MV-4-11 (cell line): ENCODE measurements around the gene ACE.

Experiments
- DNase-seq: peaks from one replicate; lab custom pipeline; 2025; lab: John Stamatoyannopoulos, UW

Gene ACE

DNA sequence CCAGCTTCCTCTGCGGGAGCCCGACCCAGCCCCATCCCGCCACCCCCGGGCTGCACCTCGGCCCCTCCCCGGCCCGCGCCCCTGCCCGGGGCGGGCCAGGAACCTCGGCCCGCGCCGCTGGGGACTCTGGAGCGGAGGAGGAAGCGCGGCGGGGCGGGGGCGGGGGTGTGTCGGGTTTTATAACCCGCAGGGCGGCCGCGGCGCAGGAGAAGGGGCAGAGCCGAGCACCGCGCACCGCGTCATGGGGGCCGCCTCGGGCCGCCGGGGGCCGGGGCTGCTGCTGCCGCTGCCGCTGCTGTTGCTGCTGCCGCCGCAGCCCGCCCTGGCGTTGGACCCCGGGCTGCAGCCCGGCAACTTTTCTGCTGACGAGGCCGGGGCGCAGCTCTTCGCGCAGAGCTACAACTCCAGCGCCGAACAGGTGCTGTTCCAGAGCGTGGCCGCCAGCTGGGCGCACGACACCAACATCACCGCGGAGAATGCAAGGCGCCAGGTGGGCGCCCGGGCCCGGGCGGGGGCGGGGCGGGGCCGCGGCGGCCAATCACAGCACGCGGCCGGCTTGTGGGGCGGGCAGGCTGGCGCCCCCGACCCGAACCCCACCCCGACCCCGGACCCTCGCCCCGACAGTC, at the start of gene ACE:
TSS of gene ACE (plus strand) at position 208 of the 626 bp plus-strand sequence. CDS start at position 242, 34 bp downstream.
- no peak for DNase-seq

DNA sequence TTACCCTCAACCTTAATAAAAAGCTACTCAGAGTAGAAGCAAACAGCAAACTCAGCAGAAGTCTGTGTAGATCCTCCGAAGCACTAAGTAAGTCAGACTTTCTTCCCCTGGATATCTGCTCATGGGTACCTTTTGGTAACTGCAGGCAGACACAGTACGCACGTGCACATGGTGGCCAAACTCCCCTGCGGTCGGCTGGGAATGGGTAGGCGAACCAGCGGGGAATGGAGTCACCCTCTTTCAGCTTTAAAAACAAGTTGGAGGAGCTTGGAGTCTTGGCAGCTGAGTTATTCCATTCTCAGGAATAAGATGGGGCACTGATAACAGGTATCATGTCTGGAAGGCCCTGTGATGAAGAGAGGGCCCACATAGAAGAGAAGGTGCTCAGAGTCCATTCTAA, 47.1 kb upstream of the ACE start:
- no peak for DNase-seq

DNA sequence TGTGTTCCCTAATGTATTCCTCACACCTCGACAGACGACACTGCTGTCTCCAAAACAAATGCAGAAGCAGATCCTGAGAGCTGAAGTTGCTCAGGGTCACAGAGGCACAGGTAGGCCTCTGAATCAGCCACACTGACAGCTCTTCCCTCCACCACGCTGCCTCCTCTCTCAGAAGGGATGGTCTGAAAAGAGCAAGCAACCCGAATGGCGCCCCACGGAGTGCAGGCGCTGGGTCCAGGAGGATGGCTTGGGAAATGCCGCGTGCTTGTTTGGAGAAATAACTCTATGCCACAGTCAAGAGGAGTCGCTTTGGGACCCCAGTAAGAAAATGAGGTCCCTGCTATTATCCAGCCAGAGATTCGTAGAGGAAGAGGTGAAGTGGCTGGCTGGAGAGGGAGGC, 46.6 kb upstream of the ACE start:
- no peak for DNase-seq

DNA sequence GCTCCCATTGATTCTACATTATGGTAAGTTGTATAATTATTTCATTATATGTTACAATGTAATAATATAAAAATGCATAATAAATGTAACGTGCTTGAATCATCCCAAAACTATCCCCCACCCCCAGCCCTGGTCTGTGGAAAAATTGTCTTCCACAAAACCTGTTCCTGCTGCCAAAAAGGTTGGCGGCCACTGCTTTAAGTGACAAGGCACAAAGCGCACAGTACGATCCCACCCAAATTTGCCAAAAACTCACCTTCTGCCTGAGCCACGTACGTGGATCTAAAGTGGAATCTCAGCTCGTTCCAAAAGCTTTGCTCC, 45.3 kb upstream of the ACE start:
- DNase-seq, result no peak

DNA sequence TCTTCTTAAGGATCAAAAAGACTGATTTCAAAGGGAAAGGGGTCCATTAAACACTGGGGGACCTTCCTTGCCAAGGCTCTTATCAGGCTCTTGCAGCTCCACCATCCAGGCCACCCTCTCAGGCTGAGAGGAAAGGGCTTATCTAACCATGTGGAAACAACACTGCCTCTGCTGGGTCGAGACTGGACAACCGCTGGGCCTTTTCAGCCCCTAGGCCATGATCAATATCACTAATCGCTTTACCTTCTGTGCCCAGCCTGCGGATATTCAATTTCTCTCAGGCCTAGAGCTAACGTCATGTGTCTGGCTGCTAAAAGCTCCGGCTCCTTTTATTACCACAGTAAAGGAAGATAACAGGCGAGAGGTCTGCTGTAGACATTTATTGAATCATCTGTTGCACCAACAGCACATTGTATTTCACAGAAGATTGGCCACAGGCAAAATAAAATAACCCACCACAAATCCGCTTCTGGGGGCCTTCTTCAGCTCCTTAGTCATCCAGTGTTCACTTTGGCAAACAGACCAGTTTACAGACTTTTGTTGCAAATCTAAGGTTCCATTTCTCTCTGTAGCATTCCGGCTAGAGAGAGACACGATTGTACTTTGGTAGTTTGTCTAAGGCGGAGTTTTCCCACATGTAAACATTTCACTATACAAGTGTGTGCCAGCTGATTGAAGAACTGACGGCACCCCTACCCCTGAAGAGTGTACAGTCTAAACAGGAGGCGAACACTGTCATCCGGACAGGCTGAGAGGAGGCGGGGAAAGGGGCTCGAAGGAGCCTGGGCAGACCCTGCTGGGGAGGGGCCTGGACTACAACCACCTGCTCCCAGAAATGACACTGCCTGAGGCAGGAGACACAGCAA, 44.7 kb upstream of the ACE start:
- no peak for DNase-seq

DNA sequence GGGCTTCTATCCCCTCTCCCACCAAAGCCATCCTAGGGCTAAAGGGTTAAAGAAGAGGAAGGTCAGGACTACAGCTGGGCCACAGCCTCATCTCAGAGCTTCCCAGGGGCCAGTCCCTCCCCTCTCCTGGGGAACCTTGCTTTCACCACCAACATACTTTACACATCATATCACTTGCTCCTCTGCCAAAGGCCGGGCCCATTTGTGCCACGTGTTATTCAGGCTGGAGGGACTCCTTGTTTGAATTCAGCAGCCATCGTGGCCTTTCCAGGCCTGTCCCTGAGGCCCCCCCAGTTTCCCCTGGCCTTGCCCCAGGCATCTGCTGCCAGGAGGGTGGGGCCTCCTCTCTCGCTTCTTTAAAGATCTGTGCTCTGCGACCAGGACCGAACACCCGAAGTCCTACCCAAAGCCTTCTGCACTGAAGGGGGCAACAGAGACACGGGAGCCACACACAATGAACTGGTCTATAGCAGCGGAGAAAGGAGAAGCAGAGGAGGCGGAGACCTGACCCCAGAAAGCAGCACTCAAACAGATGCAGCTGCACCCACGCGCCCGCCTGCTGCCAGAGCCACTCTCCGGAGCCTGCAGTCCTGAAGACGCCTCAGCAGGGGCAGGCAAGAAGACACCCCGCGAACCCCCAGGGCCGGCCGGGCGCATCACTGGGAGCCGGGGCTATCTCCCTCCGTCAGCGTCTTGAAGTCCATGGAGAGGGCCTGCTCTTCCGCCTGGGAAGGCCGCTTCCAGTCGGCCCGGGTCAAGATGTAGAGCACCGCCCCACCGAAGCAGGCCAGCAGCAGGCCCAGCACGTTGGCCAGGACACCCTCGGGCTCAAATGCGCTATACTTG, 42.9 kb upstream of the ACE start:
- DNase-seq, result no peak

DNA sequence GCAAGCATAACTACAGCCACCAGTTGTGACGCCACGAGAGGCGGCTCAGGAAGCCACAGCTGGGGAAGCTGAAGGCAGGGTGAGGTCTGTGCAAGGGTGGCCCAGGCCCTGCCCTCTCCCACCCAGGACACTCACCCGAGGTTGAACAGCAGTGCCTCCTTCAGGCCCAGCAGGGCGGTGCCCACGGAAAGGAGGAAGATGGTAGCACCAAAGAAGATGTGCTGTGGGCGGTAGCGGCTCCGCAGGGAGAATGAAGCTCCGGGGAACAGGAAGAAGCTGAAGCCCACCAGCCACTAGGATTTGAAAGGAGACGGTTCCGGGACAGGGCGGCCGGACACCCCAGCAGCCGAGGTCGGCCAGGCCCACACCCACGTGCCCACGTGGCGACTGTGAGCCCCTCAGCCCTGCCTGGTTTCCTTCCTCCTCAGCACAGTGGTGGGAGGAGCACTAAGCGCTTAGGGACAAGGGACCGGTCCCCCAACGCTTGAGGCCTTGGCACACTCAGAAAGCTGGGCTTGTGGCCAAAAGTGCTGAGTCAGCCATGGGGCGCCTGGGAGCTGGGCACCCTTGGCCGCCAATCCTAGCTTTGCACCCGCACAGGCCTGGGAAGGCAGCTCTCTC, 41.8 kb upstream of the ACE start:
- DNase-seq, result peak; percentile 42

DNA sequence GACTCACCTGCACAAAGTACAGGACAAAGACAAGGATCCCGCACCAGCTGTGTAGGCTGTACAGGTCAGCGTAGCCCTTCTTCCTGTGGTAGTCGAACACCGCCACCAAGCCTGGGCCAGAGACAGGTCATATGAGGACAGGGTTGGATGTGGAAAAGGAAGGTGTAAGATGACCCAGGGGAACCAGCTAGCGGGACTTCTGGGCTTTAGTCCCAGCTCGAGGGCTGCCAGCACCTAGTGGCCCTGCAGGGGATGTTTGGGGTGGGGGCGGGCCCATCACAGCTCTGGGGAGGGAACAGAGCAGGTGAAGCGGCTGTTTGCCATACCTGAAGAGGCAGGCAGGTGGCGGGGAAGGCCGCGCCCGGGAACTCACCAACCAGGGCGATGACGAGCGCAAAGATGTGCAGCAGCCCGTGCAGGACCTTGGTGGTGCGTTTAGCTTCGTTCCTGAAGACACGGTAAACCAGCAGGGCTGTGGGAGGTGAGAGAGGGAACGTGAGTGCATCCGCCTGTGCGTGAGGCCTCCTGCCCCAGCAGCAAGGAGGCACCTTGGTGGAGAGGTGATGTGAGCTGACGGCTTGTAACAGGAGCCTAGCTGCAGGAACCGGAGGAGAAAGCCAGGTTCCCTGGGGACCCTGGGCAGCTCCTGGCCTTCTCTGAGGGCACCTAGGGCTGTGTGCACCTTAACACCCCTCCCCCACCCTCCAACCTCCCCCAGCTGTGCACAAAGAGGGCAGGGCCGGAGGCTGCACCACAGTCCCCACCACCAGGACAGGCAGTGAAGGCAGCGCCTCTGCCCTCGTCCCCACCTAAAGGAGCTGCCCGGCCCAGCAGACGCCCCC, 41.0 kb upstream of the ACE start:
- DNase-seq, result no peak

DNA sequence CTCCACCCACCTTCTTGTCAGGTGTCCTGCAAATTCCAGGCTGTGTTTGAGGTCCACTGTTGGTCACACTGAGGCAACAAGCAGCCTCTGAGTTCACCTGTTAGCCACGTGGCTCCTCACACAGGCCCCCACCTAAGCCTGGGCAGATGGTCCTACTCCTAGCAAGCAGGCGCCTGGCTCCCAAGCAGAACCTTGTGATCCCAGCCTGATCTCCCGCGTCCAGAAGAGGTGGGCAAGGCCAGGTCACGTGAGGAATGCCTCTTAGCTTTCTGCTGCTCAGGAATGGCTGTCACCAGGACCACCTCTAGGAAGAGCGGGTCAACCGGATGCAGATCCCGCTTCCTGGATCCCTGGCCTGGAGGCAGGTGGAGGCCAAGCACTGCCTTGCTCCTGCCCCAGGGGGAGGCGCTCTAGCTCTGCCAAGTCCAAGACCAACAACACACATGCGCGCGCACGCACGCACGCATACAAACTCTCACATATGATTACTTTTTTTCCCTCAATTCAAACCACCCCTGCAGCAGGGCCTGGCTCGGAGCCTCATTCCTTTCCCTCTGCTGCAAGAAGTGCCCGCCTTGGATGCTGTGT, 40.2 kb upstream of the ACE start:
- DNase-seq, result no peak

DNA sequence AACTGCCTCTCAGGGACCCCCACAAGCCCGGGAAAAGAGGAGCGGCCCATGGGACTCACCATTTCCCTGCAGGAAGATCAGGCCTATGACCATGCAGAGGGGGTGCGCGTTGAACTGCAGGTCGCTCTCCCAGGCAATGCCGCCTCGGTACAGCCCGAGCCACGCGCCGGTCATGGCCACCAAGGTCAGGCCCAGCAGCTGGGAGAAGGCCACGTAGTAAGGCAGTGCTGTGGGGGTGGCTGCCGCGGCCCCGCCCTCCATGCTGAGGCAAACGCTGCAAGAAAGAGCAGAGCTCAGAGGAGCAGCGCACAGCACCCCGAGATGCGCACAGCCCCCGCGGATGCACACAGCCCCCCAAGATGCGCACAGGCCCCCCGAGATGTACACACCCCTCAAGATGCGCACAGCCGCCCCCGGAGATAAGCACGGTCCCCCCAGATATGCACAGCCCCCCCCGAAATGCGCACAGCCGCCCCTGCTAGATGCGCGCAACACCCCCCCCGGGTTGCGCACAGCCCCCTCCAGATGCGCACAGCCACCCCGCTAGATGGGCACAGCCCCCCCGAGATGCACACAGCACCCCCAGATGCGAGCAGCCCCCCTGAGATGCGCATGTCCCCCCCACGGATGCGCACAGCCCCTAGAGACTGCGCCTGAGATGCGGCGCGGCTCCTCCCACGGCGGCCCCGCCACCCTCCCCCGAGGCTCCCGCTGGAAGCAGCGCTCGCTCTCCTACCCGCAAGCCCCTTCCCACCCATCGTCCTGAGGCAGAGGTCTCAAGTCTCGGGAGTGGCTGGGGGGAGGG, 39.4 kb upstream of the ACE start:
- no peak for DNase-seq

DNA sequence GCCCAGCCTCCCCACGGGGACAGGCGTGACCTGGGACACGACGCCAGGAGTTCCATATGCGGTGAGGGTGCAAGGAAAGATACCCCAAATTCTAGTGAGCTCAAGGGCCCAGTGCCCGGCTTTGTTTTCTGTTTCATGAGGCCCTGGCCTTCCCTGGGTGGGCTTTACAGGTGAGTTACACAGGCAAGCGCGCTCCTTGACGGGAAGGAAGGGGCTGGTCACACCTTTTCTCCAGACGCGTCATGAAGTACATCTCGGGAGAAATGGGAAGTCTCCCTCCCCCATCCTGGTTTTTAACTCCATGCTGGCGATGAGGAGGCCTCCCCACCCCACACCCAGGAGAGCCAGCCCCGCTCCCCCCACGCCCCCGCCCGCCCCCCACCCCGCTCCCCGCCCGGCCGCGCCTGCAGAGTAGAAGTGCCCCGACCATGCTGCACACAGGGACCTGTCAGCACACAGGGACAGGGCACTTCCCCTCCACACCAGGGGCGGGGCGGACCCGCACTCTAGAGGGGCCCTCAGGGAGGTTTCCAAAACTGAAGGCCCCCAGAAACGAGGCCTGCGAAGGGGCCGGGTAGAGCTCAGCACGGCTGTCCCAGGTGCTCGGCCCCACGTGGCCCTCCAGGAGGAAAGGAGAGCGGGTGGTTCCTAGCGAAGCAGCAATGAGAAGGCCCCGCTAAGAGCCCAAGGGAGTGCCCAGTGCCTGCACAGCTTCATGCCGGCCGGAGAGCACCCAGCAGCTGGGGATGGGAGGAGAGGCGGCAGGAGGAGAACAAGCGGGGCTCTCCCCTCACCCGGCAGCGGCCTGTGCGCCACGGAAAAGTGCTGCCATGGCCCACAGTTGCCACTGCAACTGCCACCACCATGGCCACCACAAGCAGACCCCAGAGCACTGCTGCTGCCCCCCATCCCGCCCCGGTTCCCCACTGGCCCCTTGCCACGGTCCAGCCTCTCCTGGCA, 38.5 kb upstream of the ACE start:
- no peak for DNase-seq

DNA sequence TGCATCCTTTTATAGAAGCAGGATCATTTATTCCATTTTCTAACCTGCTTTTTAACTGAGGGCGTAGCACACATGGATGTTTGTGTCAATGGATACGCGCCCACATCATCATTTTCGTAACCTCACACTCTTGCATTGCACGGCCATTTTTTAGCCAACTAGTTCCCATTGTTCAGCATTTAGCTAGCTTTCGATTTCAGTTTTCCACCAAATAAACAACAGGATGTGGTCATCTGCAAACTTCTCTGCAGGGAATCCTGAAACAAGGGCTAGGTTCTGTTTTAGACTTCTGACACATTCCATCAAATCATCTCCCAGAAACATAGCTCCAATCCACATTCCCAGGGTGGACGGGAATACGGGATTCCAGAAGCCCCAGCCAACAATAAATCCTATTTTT, 37.2 kb upstream of the ACE start:
- DNase-seq, result peak; percentile 84

DNA sequence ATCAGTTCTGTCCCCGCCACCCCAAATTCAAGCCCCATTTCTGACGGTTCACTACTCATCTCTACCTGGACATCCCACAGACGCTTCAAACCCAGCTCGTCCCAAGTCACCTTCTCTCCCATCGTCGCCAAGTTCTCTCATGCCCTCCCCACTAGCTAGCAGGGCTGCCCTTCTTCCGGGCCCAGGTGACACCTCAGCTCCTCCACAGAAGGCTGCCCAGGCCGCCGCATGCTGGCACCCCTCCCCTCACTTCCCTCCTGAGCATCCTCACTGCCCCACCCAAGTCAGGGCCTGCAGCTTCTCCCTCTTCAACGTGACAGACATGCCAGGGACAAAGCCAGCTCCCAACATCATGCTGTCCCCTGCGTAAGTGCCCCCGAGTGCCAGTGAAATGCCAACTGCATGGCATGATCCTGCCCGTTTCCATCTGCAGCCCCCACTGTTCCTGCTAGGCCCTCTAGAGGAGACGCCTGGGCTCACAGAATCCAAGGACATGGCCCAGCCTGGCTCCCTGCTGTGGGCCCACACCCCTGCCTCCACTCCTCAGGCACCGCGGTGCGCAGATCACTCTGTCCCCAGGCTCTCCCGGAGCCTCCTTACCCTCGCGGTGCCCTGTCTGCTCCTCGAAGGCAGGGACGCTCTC, 36.6 kb upstream of the ACE start:
- DNase-seq, result no peak

DNA sequence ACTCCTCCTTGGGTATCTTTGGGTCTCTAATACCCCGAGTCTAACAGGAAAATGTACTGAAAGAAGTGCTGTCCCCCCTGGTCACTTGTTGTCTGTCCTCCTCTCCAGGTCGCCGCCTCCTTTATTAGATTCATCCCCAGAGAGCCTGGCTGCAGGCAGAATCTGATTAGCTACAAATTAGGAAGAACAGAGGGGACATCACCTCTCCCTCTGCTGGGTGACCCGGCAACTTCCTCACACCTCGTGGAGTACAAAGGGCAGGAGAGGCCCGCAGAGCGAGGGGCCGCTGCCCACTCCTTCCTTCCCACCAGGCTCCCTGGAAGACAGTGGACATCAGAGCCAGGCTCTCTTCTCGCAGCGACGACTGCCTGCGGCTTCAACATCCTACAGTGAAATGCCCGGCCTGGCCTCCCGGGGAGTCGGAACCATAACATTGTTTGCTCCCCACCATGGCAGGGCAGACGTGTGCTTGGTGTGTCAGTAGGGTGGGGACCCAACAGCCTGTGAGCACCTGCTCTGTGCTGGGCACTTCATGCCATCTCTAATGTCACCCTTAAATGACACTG, 36.0 kb upstream of the ACE start:
- DNase-seq, result no peak

DNA sequence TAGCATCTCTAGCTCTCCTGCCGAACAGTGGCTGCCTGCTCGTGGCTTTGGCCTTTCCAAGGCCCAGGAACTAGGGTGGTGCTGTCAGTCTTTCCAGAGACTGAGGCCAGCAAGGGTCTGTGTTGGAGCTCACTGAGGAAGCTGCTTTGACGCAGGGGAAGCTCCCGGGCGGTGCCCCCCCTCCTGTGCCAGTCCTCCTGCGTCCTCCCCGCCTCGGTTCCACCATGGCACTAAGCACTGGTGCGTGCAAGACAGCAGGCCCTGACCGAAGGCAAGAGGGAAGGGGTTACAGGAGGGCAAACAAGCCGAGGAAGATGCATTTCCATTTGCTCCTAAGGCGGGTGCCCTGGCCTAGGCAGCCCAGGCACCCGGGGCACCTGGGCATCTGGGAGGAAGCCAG, 35.2 kb upstream of the ACE start:
- no peak for DNase-seq

DNA sequence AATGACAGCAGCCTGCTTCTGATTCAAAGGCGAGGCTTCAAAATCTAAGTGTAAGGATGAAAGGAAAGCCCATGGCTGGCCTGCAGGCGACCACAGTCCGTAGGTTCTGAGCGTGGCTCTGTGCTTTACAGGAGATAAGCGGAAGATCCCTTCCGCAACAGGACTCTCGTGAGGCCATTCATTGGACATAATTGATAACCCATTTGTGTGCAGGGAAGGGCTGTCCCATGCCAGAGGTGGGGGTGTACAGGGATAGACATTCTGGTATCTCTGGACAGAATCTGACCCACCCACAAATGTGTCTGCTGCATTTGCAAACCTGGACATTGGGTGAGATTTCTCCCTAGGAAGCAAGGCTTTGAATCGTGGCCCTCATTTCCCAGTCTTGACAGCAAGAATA, 34.8 kb upstream of the ACE start:
- no peak for DNase-seq

DNA sequence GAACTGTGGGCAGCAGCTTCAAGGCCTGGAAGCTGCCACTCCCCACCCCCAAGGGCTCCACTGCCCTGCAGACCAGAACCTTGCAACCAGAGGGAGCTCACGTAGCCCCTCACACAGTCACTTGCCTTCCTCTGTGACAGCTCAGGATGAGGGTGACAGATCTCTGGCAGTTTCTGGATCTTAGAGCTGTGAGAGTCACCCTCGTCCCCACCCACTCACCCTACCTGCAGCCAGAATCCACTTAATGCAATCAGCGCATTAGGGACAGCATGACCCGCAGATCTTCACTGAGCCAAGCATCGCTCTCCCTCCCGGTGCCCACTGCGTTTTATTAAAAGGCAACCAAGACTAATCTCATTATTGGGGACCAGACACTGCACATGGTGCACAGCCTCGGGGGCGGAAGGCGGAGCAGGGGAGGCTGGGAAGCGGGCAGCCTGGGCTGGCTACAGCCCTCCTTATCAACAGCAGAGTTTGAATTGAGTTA, 34.3 kb upstream of the ACE start:
- DNase-seq, result no peak

DNA sequence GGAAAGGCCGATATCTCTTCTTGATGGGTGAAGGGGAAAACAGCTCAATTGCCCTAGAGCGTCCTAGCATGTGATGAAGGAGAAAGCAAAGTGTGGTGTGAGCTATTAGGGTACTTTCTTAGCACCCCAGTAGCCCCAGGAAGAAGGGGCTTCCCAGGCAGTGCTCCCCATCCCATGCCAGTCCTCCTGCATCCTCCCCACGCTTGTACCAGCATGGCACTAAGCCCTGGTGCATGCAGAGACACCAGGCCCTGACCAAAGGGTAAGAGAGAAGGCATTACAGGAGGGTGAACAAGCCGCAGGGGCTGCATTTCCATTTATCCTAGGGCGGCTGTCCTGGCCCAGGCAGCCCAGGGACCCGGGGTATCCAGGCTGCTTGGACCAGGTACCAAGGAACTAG, 33.8 kb upstream of the ACE start:
- DNase-seq, result no peak
